ENCODE data around the gene COL26A1. TPM values are rescaled to one million over a fixed set of nuclear protein-coding genes. Genes with fewer than 3 reads are reported as not detected.

The COL26A1 gene
- polyA plus RNA-seq, 1 donor (not counting 4 experiments of a cell fraction or from before 2014, with no cell fraction given): not detected

- no peak overlapping the region for H3K9ac ChIP-seq (ENCODE audit: control insufficient read depth, extremely low read depth, insufficient read depth, low read length)
- no peak overlapping the region for H3K4me3 ChIP-seq (ENCODE audit: control insufficient read depth in 2 of 3, extremely low read depth in 1 of 3, insufficient read depth in 2 of 3, low read depth in 1 of 3, low read length in 3 of 3)
- H2AFZ ChIP-seq (ENCODE audit: control insufficient read depth, low read length): no peak overlapping the region
- dilution Hi-C loops (cut with MboI; ENCODE audit: extremely low pct_ligation_motif_present, low sequenced_read_pairs): no loop called here
- H3K4me1 ChIP-seq (ENCODE audit: control insufficient read depth, extremely low read depth, insufficient read depth, low read length): peaks cover 7% of the 10 kb centered on the region
- H4K20me1 ChIP-seq (ENCODE audit: control insufficient read depth, extremely low read depth, insufficient read depth, low read length): peaks cover 3% of the 10 kb centered on the region
- no peaks in the 10 kb centered on the region for H3K9me3 ChIP-seq (ENCODE audit: control insufficient read depth, low read depth, low read length)
- no peak for FAIRE-seq
- no peak overlapping the region for H3K4me2 ChIP-seq (ENCODE audit: control insufficient read depth, extremely low read depth, insufficient read depth, low read depth, low read length)
- TF ChIP-seq CTCF (optimal IDR thresholded peaks at IDR 0.05 in 1 of 3, IDR thresholded peaks at IDR 0.05 in 1 of 3, conservative IDR thresholded peaks at IDR 0.05 in 1 of 3; ENCODE audit: extremely low read depth in 1 of 3, insufficient read depth in 2 of 3, low read length in 3 of 3) (no peak), EZH2 (IDR thresholded peaks at IDR 0.05; ENCODE audit: low read length) (no peak)
- no peaks in the 10 kb centered on the region for H3K79me2 ChIP-seq (ENCODE audit: control insufficient read depth, insufficient read depth, low read length)
- no peak overlapping the region for H3K27ac ChIP-seq (ENCODE audit: control insufficient read depth, insufficient read depth, low read length)
- no peak for DNase-seq (ENCODE audit: low read depth, low spot score)
- H3K27me3 ChIP-seq (ENCODE audit: control insufficient read depth, extremely low read depth, insufficient read depth, low read length): no peaks in the 10 kb centered on the region
- no peaks in the 10 kb centered on the region for H3K9me1 ChIP-seq (ENCODE audit: control insufficient read depth, extremely low read depth, insufficient read depth, low read length)
- H3K36me3 ChIP-seq (ENCODE audit: control insufficient read depth in 2 of 2, extremely low read depth in 1 of 2, insufficient read depth in 2 of 2, low read length in 2 of 2): no peaks in the 10 kb centered on the region
Measured at GRCh38 chr7:101332026-101332425, 30.6 kb upstream of the COL26A1 start.

- DNase-seq (ENCODE audit: low read depth, low spot score) (no peak), FAIRE-seq (no peak)
- Histone ChIP-seq H3K36me3 (ENCODE audit: control insufficient read depth in 2 of 2, extremely low read depth in 1 of 2, insufficient read depth in 2 of 2, low read length in 2 of 2) (no peaks in the 10 kb centered on the region), H3K27ac (ENCODE audit: control insufficient read depth, insufficient read depth, low read length) (no peak overlapping the region), H3K4me1 (ENCODE audit: control insufficient read depth, extremely low read depth, insufficient read depth, low read length) (peaks cover 7% of the 10 kb centered on the region), H3K27me3 (ENCODE audit: control insufficient read depth, extremely low read depth, insufficient read depth, low read length) (no peaks in the 10 kb centered on the region), H3K9me1 (ENCODE audit: control insufficient read depth, extremely low read depth, insufficient read depth, low read length) (no peaks in the 10 kb centered on the region), H3K4me3 (ENCODE audit: control insufficient read depth in 2 of 3, extremely low read depth in 1 of 3, insufficient read depth in 2 of 3, low read depth in 1 of 3, low read length in 3 of 3) (no peak overlapping the region), H2AFZ (ENCODE audit: control insufficient read depth, low read length) (no peak overlapping the region), H3K9me3 (ENCODE audit: control insufficient read depth, low read depth, low read length) (no peaks in the 10 kb centered on the region), H3K79me2 (ENCODE audit: control insufficient read depth, insufficient read depth, low read length) (no peaks in the 10 kb centered on the region), H3K4me2 (ENCODE audit: control insufficient read depth, extremely low read depth, insufficient read depth, low read depth, low read length) (no peak overlapping the region), H3K9ac (ENCODE audit: control insufficient read depth, extremely low read depth, insufficient read depth, low read length) (no peak overlapping the region), H4K20me1 (ENCODE audit: control insufficient read depth, extremely low read depth, insufficient read depth, low read length) (peaks cover 3% of the 10 kb centered on the region)
- no peak for TF ChIP-seq CTCF (optimal IDR thresholded peaks at IDR 0.05 in 1 of 3, IDR thresholded peaks at IDR 0.05 in 1 of 3, conservative IDR thresholded peaks at IDR 0.05 in 1 of 3; ENCODE audit: extremely low read depth in 1 of 3, insufficient read depth in 2 of 3, low read length in 3 of 3)
- no peak for TF ChIP-seq EZH2 (IDR thresholded peaks at IDR 0.05; ENCODE audit: low read length)
- dilution Hi-C loops (cut with MboI; ENCODE audit: extremely low pct_ligation_motif_present, low sequenced_read_pairs): no loop called here
Measured at GRCh38 chr7:101333912-101334311, 28.8 kb upstream of the COL26A1 start.

Data from keratinocyte (primary cell).